ENCODE measurements around the gene SMPD3.

The SMPD3 gene

GRCh38 chr16:68436581-68436980 is 11.7 kb downstream of the SMPD3 start:
- no peak for TF ChIP-seq FOXP2 (optimal IDR thresholded peaks at IDR 0.05; ENCODE audit: borderline replicate concordance, extremely low read depth, extremely low read length, insufficient read depth)
- no peak for TF ChIP-seq SIN3A (IDR thresholded peaks at IDR 0.05; ENCODE audit: borderline replicate concordance, insufficient read depth, low read length)

- TF ChIP-seq FOXP2 (optimal IDR thresholded peaks at IDR 0.05; ENCODE audit: borderline replicate concordance, extremely low read depth, extremely low read length, insufficient read depth) (no peak), SIN3A (IDR thresholded peaks at IDR 0.05; ENCODE audit: borderline replicate concordance, insufficient read depth, low read length) (no peak), TAF1 (IDR thresholded peaks at IDR 0.05; ENCODE audit: borderline replicate concordance, insufficient read depth, low read length) (no peak), POLR2AphosphoS5 (IDR thresholded peaks at IDR 0.05; ENCODE audit: low read depth, low read length) (no peak)
- TF ChIP-seq, protein P1, sequence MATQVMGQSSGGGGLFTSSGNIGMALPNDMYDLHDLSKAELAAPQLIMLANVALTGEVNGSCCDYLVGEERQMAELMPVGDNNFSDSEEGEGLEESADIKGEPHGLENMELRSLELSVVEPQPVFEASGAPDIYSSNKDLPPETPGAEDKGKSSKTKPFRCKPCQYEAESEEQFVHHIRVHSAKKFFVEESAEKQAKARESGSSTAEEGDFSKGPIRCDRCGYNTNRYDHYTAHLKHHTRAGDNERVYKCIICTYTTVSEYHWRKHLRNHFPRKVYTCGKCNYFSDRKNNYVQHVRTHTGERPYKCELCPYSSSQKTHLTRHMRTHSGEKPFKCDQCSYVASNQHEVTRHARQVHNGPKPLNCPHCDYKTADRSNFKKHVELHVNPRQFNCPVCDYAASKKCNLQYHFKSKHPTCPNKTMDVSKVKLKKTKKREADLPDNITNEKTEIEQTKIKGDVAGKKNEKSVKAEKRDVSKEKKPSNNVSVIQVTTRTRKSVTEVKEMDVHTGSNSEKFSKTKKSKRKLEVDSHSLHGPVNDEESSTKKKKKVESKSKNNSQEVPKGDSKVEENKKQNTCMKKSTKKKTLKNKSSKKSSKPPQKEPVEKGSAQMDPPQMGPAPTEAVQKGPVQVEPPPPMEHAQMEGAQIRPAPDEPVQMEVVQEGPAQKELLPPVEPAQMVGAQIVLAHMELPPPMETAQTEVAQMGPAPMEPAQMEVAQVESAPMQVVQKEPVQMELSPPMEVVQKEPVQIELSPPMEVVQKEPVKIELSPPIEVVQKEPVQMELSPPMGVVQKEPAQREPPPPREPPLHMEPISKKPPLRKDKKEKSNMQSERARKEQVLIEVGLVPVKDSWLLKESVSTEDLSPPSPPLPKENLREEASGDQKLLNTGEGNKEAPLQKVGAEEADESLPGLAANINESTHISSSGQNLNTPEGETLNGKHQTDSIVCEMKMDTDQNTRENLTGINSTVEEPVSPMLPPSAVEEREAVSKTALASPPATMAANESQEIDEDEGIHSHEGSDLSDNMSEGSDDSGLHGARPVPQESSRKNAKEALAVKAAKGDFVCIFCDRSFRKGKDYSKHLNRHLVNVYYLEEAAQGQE (IDR thresholded peaks at IDR 0.05; ENCODE audit: insufficient read depth in 1 of 2, low read depth in 2 of 2, low read length in 2 of 2), result no peak
Measured at GRCh38 chr16:68434624-68435210, 13.6 kb downstream of the SMPD3 start.

DNA sequence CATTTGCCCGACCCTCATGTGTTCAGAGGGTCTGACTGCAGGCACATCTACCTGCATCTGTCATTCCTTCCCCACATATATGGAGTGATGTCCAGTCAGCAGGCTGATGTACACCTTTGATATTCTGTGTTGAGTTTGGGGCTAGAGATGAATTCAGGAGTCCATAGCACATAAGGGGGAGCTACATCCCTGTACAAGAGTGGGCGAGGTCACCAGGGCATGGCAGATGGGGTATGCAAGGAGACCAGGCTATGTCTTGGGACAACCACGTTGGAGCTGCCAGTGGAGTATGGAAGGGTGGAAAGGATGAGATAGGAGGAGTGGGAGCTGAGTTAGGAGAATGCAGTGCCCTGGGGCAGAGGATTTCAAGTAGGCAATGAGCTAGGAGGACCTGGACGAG is 15.0 kb downstream of the SMPD3 start:
- TF ChIP-seq TAF1 (IDR thresholded peaks at IDR 0.05; ENCODE audit: borderline replicate concordance, insufficient read depth, low read length), result no peak
- TF ChIP-seq, protein P1 (IDR thresholded peaks at IDR 0.05; ENCODE audit: insufficient read depth in 1 of 2, low read depth in 2 of 2, low read length in 2 of 2), result no peak
- TF ChIP-seq SIN3A (IDR thresholded peaks at IDR 0.05; ENCODE audit: borderline replicate concordance, insufficient read depth, low read length), result no peak
- TF ChIP-seq POLR2AphosphoS5 (IDR thresholded peaks at IDR 0.05; ENCODE audit: low read depth, low read length), result no peak
- no peak for TF ChIP-seq FOXP2 (optimal IDR thresholded peaks at IDR 0.05; ENCODE audit: borderline replicate concordance, extremely low read depth, extremely low read length, insufficient read depth)

DNA sequence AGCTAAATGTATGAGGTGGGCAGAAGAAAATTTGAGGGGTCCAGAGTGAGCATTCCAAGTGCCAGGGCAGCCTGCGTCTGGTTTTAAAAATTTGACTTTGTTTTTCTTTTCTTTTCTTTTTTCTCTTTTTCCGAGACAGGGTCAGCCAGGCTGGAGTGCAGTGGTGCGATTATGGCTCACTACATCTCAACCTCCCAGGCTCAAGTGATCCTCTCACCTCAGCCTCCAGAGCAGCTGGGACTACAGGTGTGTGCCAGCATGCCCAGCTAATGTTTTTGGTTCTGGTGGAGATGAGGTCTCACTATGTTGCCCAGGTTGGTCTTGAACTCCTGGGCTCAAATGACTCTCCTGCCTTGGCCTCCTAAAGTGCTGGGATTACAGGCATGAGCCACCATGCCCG is 15.6 kb downstream of the SMPD3 start:
- TF ChIP-seq FOXP2 (optimal IDR thresholded peaks at IDR 0.05; ENCODE audit: borderline replicate concordance, extremely low read depth, extremely low read length, insufficient read depth) (no peak), POLR2AphosphoS5 (IDR thresholded peaks at IDR 0.05; ENCODE audit: low read depth, low read length) (no peak), SIN3A (IDR thresholded peaks at IDR 0.05; ENCODE audit: borderline replicate concordance, insufficient read depth, low read length) (no peak)
- TF ChIP-seq, protein P1 (IDR thresholded peaks at IDR 0.05; ENCODE audit: insufficient read depth in 1 of 2, low read depth in 2 of 2, low read length in 2 of 2), result no peak

GRCh38 chr16:68429076-68429854 is 19.0 kb downstream of the SMPD3 start:
- no peak for TF ChIP-seq TAF1 (IDR thresholded peaks at IDR 0.05; ENCODE audit: borderline replicate concordance, insufficient read depth, low read length)
- TF ChIP-seq POLR2AphosphoS5 (IDR thresholded peaks at IDR 0.05; ENCODE audit: low read depth, low read length), result no peak
- no peak for TF ChIP-seq SIN3A (IDR thresholded peaks at IDR 0.05; ENCODE audit: borderline replicate concordance, insufficient read depth, low read length)
- TF ChIP-seq, protein P1 (IDR thresholded peaks at IDR 0.05; ENCODE audit: insufficient read depth in 1 of 2, low read depth in 2 of 2, low read length in 2 of 2), result no peak
- no peak for TF ChIP-seq FOXP2 (optimal IDR thresholded peaks at IDR 0.05; ENCODE audit: borderline replicate concordance, extremely low read depth, extremely low read length, insufficient read depth)
